ENCODE results near the gene VPS33B.

The VPS33B gene

GRCh38 chr15:90954712-90955623, 67.4 kb downstream of the VPS33B start, which contains the start of gene RCCD1:
TSS of gene RCCD1 (plus strand) at chr15:90954884. CDS start at chr15:90956735, 1,851 bp downstream.
- TF ChIP-seq REST (IDR thresholded peaks at IDR 0.05; ENCODE audit: insufficient replicate concordance, low read depth): peak; percentile 50
- peak; percentile 87 for TF ChIP-seq POLR2AphosphoS5 (IDR thresholded peaks at IDR 0.05; ENCODE audit: low read depth)
- TF ChIP-seq CTCF (IDR thresholded peaks at IDR 0.05; ENCODE audit: insufficient read depth, low read length): no peak
- H3K4me3 ChIP-seq (replicated peaks; ENCODE audit: insufficient read depth, low read length): peak within 1 kb of the TSS; percentile 62
- peak within 1 kb of the TSS; percentile 99 for H3K27ac ChIP-seq (replicated peaks)
- peak; percentile 97 to 98 for DNase-seq (ENCODE audit: low read depth in 1 of 2, low spot score in 1 of 2)
- no peaks in the 10 kb centered on the region for H3K27me3 ChIP-seq (ENCODE audit: insufficient read depth, poor library complexity, severe bottlenecking)

- Histone ChIP-seq H3K4me3 (replicated peaks; ENCODE audit: insufficient read depth, low read length) (no peak overlapping the region), H3K27ac (replicated peaks) (peak overlapping the region; percentile 99), H3K27me3 (ENCODE audit: insufficient read depth, poor library complexity, severe bottlenecking) (no peaks in the 10 kb centered on the region)
- DNase-seq (ENCODE audit: low read depth in 1 of 2, low spot score in 1 of 2): no peak
- TF ChIP-seq POLR2AphosphoS5 (IDR thresholded peaks at IDR 0.05; ENCODE audit: low read depth): no peak
- TF ChIP-seq SPI1 (IDR thresholded peaks at IDR 0.05; ENCODE audit: borderline replicate concordance, low read depth): no peak
- TF ChIP-seq GABPA (IDR thresholded peaks at IDR 0.05; ENCODE audit: low read depth): no peak
- no peak for TF ChIP-seq CTCF (IDR thresholded peaks at IDR 0.05; ENCODE audit: insufficient read depth, low read length)
These were observed 68.3 kb downstream of the VPS33B start for GRCh38 chr15:90953947-90954711.

GRCh38 chr15:90952901-90953677, 69.3 kb downstream of the VPS33B start:
- Histone ChIP-seq H3K27ac (replicated peaks) (no peak overlapping the region), H3K4me3 (replicated peaks; ENCODE audit: insufficient read depth, low read length) (no peak overlapping the region), H3K27me3 (ENCODE audit: insufficient read depth, poor library complexity, severe bottlenecking) (no peaks in the 10 kb centered on the region)
- DNase-seq (ENCODE audit: low read depth in 1 of 2, low spot score in 1 of 2): no peak
- TF ChIP-seq REST (IDR thresholded peaks at IDR 0.05; ENCODE audit: insufficient replicate concordance, low read depth): no peak

- H3K27ac ChIP-seq (replicated peaks): no peak overlapping the region
- no peak for DNase-seq (ENCODE audit: low read depth in 1 of 2, low spot score in 1 of 2)
- TF ChIP-seq GABPA (IDR thresholded peaks at IDR 0.05; ENCODE audit: low read depth) (no peak), REST (IDR thresholded peaks at IDR 0.05; ENCODE audit: insufficient replicate concordance, low read depth) (no peak)
- no peak overlapping the region for H3K4me3 ChIP-seq (replicated peaks; ENCODE audit: insufficient read depth, low read length)
- H3K27me3 ChIP-seq (ENCODE audit: insufficient read depth, poor library complexity, severe bottlenecking): no peaks in the 10 kb centered on the region
These were observed 71.7 kb downstream of the VPS33B start for GRCh38 chr15:90950676-90951075.
